HG03139 (cell line): ENCODE results near the gene HLCS.

Experiments
- ATAC-seq: cut with Tn5 transposase; IDR thresholded peaks from one replicate; pipeline ENCODE4 v1.9.1; 2021; ENCODE audit not compliant: unreplicated experiment

The HLCS gene

GRCh38 chr21:36728371-36729111, 237.9 kb downstream of the HLCS start:
- ATAC-seq = no peak

GRCh38 chr21:36727866-36728265, 238.6 kb downstream of the HLCS start:
- no peak for ATAC-seq

GRCh38 chr21:36725793-36726386, 240.6 kb downstream of the HLCS start:
- no peak for ATAC-seq

- ATAC-seq = no peak
Measured at GRCh38 chr21:36724660-36725059, 241.8 kb downstream of the HLCS start.

- no peak for ATAC-seq
Measured at GRCh38 chr21:36723371-36723881, 243.0 kb downstream of the HLCS start.

GRCh38 chr21:36722370-36723368, 243.8 kb downstream of the HLCS start:
- ATAC-seq = no peak

- ATAC-seq = no peak
Measured at GRCh38 chr21:36721817-36722216, 244.7 kb downstream of the HLCS start.

GRCh38 chr21:36719614-36720013, 246.9 kb downstream of the HLCS start:
- no peak for ATAC-seq

GRCh38 chr21:36718951-36719501, 247.4 kb downstream of the HLCS start:
- ATAC-seq = no peak

- no peak for ATAC-seq
Measured at GRCh38 chr21:36717976-36718375, 248.5 kb downstream of the HLCS start.

- ATAC-seq = no peak
Measured at GRCh38 chr21:36716836-36717235, 249.6 kb downstream of the HLCS start.

GRCh38 chr21:36716387-36716786, 250.1 kb downstream of the HLCS start:
- no peak for ATAC-seq

GRCh38 chr21:36713746-36714145, 252.7 kb downstream of the HLCS start:
- ATAC-seq = no peak

GRCh38 chr21:36710729-36711048, 255.8 kb downstream of the HLCS start:
- ATAC-seq = no peak

- no peak for ATAC-seq
Measured at GRCh38 chr21:36709868-36710728, 256.4 kb downstream of the HLCS start.

GRCh38 chr21:36709030-36709867, 257.2 kb downstream of the HLCS start:
- ATAC-seq = no peak

GRCh38 chr21:36708286-36709029, 258.0 kb downstream of the HLCS start:
- ATAC-seq = no peak

GRCh38 chr21:36707763-36708285, 258.6 kb downstream of the HLCS start:
- no peak for ATAC-seq
